Cortex of kidney (tissue), 1 donor: Measurements from ENCODE around the gene ACOT7.

Experiments
- DNase-seq: peaks from one replicate; lab custom pipeline; 2025; lab: John Stamatoyannopoulos, UW

ACOT7 gene

GRCh38 chr1:6360517-6361070 is 33.0 kb downstream of the ACOT7 start:
- DNase-seq: no peak

- no peak for DNase-seq
Measured at GRCh38 chr1:6360117-6360496, 33.5 kb downstream of the ACOT7 start.

- DNase-seq: no peak
Measured at GRCh38 chr1:6359216-6360116, 34.1 kb downstream of the ACOT7 start.

- no peak for DNase-seq
Measured at GRCh38 chr1:6358757-6359201, 34.8 kb downstream of the ACOT7 start.

GRCh38 chr1:6358144-6358624 is 35.4 kb downstream of the ACOT7 start:
- DNase-seq: no peak

- DNase-seq: no peak
Measured at GRCh38 chr1:6357243-6357936, 36.2 kb downstream of the ACOT7 start.

- no peak for DNase-seq
Measured at GRCh38 chr1:6355621-6356020, 37.9 kb downstream of the ACOT7 start.

- no peak for DNase-seq
Measured at GRCh38 chr1:6354659-6355317, 38.8 kb downstream of the ACOT7 start.

GRCh38 chr1:6353955-6354658 is 39.5 kb downstream of the ACOT7 start:
- no peak for DNase-seq

- no peak for DNase-seq
Measured at GRCh38 chr1:6353619-6353954, 40.0 kb downstream of the ACOT7 start.

GRCh38 chr1:6352138-6352563 is 41.4 kb downstream of the ACOT7 start:
- DNase-seq: no peak

- DNase-seq: no peak
Measured at GRCh38 chr1:6351480-6352137, 42.0 kb downstream of the ACOT7 start.

GRCh38 chr1:6350416-6351088 is 43.0 kb downstream of the ACOT7 start:
- DNase-seq: no peak

- DNase-seq: no peak
Measured at GRCh38 chr1:6349254-6349943, 44.2 kb downstream of the ACOT7 start.

- no peak for DNase-seq
Measured at GRCh38 chr1:6348511-6349191, 44.9 kb downstream of the ACOT7 start.

- DNase-seq: no peak
Measured at GRCh38 chr1:6347641-6348487, 45.7 kb downstream of the ACOT7 start.

GRCh38 chr1:6345460-6345859 is 48.1 kb downstream of the ACOT7 start:
- DNase-seq: no peak

- DNase-seq: no peak
Measured at GRCh38 chr1:6345009-6345408, 48.6 kb downstream of the ACOT7 start.
